HepG2 (cell line): ENCODE results near the gene CROT. TPM values are rescaled to one million over a fixed set of nuclear protein-coding genes. Genes with fewer than 3 reads are reported as not detected.
A peak's percentile ranks its signal among the peaks of the same experiment; 100 is the strongest.

Source experiments
- ELF3 ChIP-seq: IDR thresholded peaks from 2 replicates; pipeline ENCODE4 v1.6.1; 2016; ENCODE audit warnings: missing genetic modification reagents, missing compliant biosample characterization
- MXD4 ChIP-seq: IDR thresholded peaks from 2 replicates; pipeline ENCODE4 v1.6.1; 2016; ENCODE audit warnings: mild to moderate bottlenecking, missing biosample characterization, missing genetic modification reagents
- PAWR ChIP-seq: sonication (generic); formaldehyde crosslinking; IDR thresholded peaks from 2 replicates; pipeline ENCODE4 v1.4.0; 2020; ENCODE audit warnings: missing genetic modification reagents, mild to moderate bottlenecking, borderline replicate concordance
- SIN3A ChIP-seq: IDR thresholded peaks from 2 replicates; pipeline ENCODE4 v1.6.1; 2011; ENCODE audit warnings: low read depth, mild to moderate bottlenecking, control low read depth, low read length, borderline replicate concordance
- ZC3H13 ChIP-seq: sonication (generic); formaldehyde crosslinking; IDR thresholded peaks from 2 replicates; pipeline ENCODE4 v1.8.1; 2023; ENCODE audit warnings: mild to moderate bottlenecking, missing genetic modification reagents, moderate library complexity
- ZNF501 ChIP-seq: sonication (generic); formaldehyde crosslinking; IDR thresholded peaks from 2 replicates; pipeline ENCODE4 v1.5.1; 2020; ENCODE audit warnings: mild to moderate bottlenecking, moderate library complexity, missing genetic modification reagents
- polyA plus RNA-seq, 8 experiments: library from polyadenylated mRNA; depleted of rRNA in 3 of 8; stranded (reverse) in 7 of 8; unstranded in 1 of 8; fragments of >200 nt; fragmentation: Illumina TruSeq in 4 of 8; extraction: Trizol in 4 of 8; gene quantifications; 2 replicates each; pipeline versions ENCODE4 v1.2.1 to v1.2.3, GENCODE V29; 2011 to 2016; ENCODE audit warnings: low read depth in 4 of 8, missing spikeins in 1 of 8, mixed read lengths in 1 of 8; ENCODE audit not compliant: insufficient read depth in 1 of 8
- total RNA-seq, 5 experiments: library from RNA; depleted of rRNA; stranded (reverse); fragments of >200 nt; fragmentation: Illumina TruSeq; extraction: Trizol; gene quantifications; 2 replicates each; pipeline ENCODE4 v1.2.3, GENCODE V29; 2016; ENCODE audit warnings: low read depth in 1 of 5
- TF ChIP-seq, protein P1 (sequence below): sonication (generic); formaldehyde crosslinking; IDR thresholded peaks from 2 replicates; pipeline ENCODE4 v1.5.0; 2020; ENCODE audit warnings: missing genetic modification reagents
- TF ChIP-seq, protein P2 (sequence below), 2 experiments: fragments of 450-650 bp in 1 of 2; sonication (generic) in 1 of 2; formaldehyde crosslinking in 1 of 2; IDR thresholded peaks; 2 replicates each; pipeline versions ENCODE4 v1.6.1 to v1.8.0; 2016 to 2022; ENCODE audit warnings: antibody characterized with exemption in 1 of 2, mild to moderate bottlenecking in 1 of 2, missing genetic modification reagents in 1 of 2
- TF ChIP-seq, protein P3 (sequence below): sonication (generic); formaldehyde crosslinking; IDR thresholded peaks from 2 replicates; pipeline ENCODE4 v1.4.0; 2020; ENCODE audit warnings: missing genetic modification reagents, mild to moderate bottlenecking, borderline replicate concordance
- TF ChIP-seq, protein P4 (sequence below): sonication (generic); formaldehyde crosslinking; IDR thresholded peaks from 2 replicates; pipeline ENCODE4 v1.8.0; 2022; ENCODE audit warnings: missing genetic modification reagents, mild to moderate bottlenecking, moderate library complexity, borderline replicate concordance

CROT gene
- total and polyA plus RNA-seq, 2 of the 13 experiments (the other 11 are each of a cell fraction or from before 2014, with no cell fraction given) = 5.0 to 13.7 TPM

DNA sequence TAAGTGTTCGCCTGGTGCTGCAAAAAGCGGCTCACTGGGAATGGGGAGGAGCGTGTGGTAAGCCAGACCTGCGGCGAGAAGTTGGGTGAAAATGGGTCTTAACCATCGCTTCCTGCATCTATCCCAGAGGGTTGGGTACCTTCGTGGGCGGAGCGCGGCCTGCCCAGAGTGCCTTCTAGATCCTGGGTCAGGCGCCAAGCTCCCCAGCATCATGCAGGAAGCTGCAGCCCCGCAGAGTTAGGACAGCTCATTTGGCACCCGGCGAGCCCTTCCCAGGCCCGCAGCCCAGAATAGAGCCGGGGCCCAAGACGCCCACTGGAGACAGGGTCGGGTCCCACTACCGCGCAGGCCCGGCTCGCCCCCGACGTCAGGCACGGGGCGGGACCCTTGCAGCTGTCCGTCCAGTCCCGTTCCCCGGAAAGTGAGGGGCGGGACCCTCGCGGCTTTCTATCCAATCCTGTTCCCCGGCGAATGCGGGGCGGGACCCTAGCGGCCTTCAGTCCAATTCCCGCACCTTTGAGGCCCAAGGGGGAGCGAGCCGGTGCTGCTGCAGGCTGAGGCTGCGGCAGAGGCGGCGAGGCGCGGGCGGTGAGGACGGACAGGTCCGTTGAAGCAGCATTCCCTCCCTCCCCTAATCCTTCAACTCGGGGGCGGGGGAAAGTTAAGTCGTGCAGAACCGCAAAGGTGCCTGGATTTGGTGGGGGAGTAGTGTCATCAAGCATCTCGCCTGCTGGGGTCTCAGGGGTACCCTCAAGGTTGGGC is at the start of gene CROT (continued):
- TF ChIP-seq, protein P1, sequence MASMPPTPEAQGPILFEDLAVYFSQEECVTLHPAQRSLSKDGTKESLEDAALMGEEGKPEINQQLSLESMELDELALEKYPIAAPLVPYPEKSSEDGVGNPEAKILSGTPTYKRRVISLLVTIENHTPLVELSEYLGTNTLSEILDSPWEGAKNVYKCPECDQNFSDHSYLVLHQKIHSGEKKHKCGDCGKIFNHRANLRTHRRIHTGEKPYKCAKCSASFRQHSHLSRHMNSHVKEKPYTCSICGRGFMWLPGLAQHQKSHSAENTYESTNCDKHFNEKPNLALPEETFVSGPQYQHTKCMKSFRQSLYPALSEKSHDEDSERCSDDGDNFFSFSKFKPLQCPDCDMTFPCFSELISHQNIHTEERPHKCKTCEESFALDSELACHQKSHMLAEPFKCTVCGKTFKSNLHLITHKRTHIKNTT (CRISPR knock-in tag) = no peak
- TF ChIP-seq ZC3H13 = no peak
- no peak for TF ChIP-seq PAWR (CRISPR knock-in tag)
- TF ChIP-seq ELF3 (CRISPR knock-in tag) = no peak
- TF ChIP-seq, protein P2, sequence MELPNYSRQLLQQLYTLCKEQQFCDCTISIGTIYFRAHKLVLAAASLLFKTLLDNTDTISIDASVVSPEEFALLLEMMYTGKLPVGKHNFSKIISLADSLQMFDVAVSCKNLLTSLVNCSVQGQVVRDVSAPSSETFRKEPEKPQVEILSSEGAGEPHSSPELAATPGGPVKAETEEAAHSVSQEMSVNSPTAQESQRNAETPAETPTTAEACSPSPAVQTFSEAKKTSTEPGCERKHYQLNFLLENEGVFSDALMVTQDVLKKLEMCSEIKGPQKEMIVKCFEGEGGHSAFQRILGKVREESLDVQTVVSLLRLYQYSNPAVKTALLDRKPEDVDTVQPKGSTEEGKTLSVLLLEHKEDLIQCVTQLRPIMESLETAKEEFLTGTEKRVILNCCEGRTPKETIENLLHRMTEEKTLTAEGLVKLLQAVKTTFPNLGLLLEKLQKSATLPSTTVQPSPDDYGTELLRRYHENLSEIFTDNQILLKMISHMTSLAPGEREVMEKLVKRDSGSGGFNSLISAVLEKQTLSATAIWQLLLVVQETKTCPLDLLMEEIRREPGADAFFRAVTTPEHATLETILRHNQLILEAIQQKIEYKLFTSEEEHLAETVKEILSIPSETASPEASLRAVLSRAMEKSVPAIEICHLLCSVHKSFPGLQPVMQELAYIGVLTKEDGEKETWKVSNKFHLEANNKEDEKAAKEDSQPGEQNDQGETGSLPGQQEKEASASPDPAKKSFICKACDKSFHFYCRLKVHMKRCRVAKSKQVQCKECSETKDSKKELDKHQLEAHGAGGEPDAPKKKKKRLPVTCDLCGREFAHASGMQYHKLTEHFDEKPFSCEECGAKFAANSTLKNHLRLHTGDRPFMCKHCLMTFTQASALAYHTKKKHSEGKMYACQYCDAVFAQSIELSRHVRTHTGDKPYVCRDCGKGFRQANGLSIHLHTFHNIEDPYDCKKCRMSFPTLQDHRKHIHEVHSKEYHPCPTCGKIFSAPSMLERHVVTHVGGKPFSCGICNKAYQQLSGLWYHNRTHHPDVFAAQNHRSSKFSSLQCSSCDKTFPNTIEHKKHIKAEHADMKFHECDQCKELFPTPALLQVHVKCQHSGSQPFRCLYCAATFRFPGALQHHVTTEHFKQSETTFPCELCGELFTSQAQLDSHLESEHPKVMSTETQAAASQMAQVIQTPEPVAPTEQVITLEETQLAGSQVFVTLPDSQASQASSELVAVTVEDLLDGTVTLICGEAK (IDR thresholded peaks at IDR 0.05) = no peak
- TF ChIP-seq, protein P2 (CRISPR knock-in tag; IDR thresholded peaks at IDR 0.05) = peak; percentile 56
- TF ChIP-seq, protein P3, sequence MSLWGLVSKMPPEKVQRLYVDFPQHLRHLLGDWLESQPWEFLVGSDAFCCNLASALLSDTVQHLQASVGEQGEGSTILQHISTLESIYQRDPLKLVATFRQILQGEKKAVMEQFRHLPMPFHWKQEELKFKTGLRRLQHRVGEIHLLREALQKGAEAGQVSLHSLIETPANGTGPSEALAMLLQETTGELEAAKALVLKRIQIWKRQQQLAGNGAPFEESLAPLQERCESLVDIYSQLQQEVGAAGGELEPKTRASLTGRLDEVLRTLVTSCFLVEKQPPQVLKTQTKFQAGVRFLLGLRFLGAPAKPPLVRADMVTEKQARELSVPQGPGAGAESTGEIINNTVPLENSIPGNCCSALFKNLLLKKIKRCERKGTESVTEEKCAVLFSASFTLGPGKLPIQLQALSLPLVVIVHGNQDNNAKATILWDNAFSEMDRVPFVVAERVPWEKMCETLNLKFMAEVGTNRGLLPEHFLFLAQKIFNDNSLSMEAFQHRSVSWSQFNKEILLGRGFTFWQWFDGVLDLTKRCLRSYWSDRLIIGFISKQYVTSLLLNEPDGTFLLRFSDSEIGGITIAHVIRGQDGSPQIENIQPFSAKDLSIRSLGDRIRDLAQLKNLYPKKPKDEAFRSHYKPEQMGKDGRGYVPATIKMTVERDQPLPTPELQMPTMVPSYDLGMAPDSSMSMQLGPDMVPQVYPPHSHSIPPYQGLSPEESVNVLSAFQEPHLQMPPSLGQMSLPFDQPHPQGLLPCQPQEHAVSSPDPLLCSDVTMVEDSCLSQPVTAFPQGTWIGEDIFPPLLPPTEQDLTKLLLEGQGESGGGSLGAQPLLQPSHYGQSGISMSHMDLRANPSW = no peak
- TF ChIP-seq ZNF501 (CRISPR knock-in tag) = peak; percentile 98
- TF ChIP-seq MXD4 = peak; percentile 63; the same call in 1 of the 2 replicates
- peak; percentile 37; the same call in 1 of the 2 replicates for TF ChIP-seq SIN3A
- TF ChIP-seq, protein P4, sequence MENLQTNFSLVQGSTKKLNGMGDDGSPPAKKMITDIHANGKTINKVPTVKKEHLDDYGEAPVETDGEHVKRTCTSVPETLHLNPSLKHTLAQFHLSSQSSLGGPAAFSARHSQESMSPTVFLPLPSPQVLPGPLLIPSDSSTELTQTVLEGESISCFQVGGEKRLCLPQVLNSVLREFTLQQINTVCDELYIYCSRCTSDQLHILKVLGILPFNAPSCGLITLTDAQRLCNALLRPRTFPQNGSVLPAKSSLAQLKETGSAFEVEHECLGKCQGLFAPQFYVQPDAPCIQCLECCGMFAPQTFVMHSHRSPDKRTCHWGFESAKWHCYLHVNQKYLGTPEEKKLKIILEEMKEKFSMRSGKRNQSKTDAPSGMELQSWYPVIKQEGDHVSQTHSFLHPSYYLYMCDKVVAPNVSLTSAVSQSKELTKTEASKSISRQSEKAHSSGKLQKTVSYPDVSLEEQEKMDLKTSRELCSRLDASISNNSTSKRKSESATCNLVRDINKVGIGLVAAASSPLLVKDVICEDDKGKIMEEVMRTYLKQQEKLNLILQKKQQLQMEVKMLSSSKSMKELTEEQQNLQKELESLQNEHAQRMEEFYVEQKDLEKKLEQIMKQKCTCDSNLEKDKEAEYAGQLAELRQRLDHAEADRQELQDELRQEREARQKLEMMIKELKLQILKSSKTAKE (CRISPR knock-in tag) = no peak
